Stimulated activated CD8-positive, alpha-beta memory T cell treated with anti-CD3 and anti-CD28 coated beads, Interleukin-4, amount 100 ng/mL, for 24 hours (primary cell): ENCODE results near the gene NUP155.
A peak's percentile ranks its signal among the peaks of the same experiment; 100 is the strongest.
"Not testable (repeated sequence)": the region's sequence is repeated elsewhere in the genome, so short reads cannot be mapped to it uniquely, and the experiment has no call there.

Experiments
- DNase-seq: peaks from one replicate; pipeline ENCODE4 v3.0.0-alpha.2; 2020; ENCODE audit warnings: low read depth

Gene NUP155

GRCh38 chr5:37275511-37275910, 95.4 kb downstream of the NUP155 start:
- no peak for DNase-seq

GRCh38 chr5:37272511-37272910, 98.4 kb downstream of the NUP155 start:
- DNase-seq, result no peak

GRCh38 chr5:37268100-37268499, 102.8 kb downstream of the NUP155 start:
- DNase-seq, result not testable (repeated sequence)

- DNase-seq, result no peak
Measured at GRCh38 chr5:37255774-37256358, 115.0 kb downstream of the NUP155 start.

GRCh38 chr5:37254581-37254980, 116.3 kb downstream of the NUP155 start:
- no peak for DNase-seq

GRCh38 chr5:37251665-37252064, 119.2 kb downstream of the NUP155 start:
- no peak for DNase-seq

- no peak for DNase-seq
Measured at GRCh38 chr5:37249815-37250164, 121.1 kb downstream of the NUP155 start.

GRCh38 chr5:37248970-37249814, 121.7 kb downstream of the NUP155 start, which contains the start of gene CPLANE1:
Gene CPLANE1 (minus strand): TSS chr5:37249376. CDS start chr5:37247698, 1,678 bp downstream.
- peak; percentile 57 for DNase-seq

GRCh38 chr5:37248421-37248969, 122.4 kb downstream of the NUP155 start:
- no peak for DNase-seq

GRCh38 chr5:37247496-37247895, 123.4 kb downstream of the NUP155 start:
- no peak for DNase-seq

GRCh38 chr5:37247036-37247435, 123.9 kb downstream of the NUP155 start:
- no peak for DNase-seq
